Activated naive CD8-positive, alpha-beta T cell treated with anti-CD3 and anti-CD28 coated beads, Interleukin-2, amount 10 ng/mL, durations not matched to agents 7 days and 5 days (primary cell): ENCODE results near the gene MT1E. TPM values are rescaled to one million over a fixed set of nuclear protein-coding genes. Genes with fewer than 3 reads are reported as not detected.
A peak's percentile ranks its signal among the peaks of the same experiment; 100 is the strongest.

Experiments
- ATAC-seq: fragments of 150-1000 bp; cut with Tn5 transposase; one replicate; pipeline ENCODE4 v1.10.0; 2021; ENCODE audit warnings: low read depth, moderate library complexity
- POLR2A ChIA-PET: fragments of 350-600 bp; sonication (Branson Sonifier 250); formaldehyde crosslinking; loops from one replicate; lab custom pipeline; 2021; ENCODE audit warnings: antibody characterized with exemption; lab: Charles Lee
- DNase-seq: peaks from one replicate; pipeline ENCODE4 v3.0.0; 2021
- H3K27ac Mint-ChIP-seq: one replicate; pipeline ENCODE4 v1.8.0; 2022; ENCODE audit warnings: mild to moderate bottlenecking, mixed read lengths
- H3K27me3 Mint-ChIP-seq: one replicate; pipeline ENCODE4 v1.8.0; 2022; ENCODE audit warnings: mild to moderate bottlenecking, moderate library complexity, mixed read lengths
- H3K36me3 Mint-ChIP-seq: one replicate; pipeline ENCODE4 v1.8.0; 2021; ENCODE audit warnings: mild to moderate bottlenecking, mixed read lengths
- H3K4me1 Mint-ChIP-seq: one replicate; pipeline ENCODE4 v1.8.0; 2021; ENCODE audit warnings: mixed read lengths
- H3K4me3 Mint-ChIP-seq: one replicate; pipeline ENCODE4 v1.8.0; 2022; ENCODE audit warnings: mild to moderate bottlenecking, moderate library complexity, mixed read lengths
- H3K9me3 Mint-ChIP-seq: one replicate; pipeline ENCODE4 v1.8.0; 2021; ENCODE audit warnings: mixed read lengths
- total RNA-seq, 2 experiments: library from RNA; stranded (reverse); gene quantifications; one replicate each; pipeline ENCODE4 v1.2.3, GENCODE V29; 2021

Gene MT1E
- total RNA-seq, 2 experiments from 2014 or later: 32.6 to 36.4 TPM

DNA sequence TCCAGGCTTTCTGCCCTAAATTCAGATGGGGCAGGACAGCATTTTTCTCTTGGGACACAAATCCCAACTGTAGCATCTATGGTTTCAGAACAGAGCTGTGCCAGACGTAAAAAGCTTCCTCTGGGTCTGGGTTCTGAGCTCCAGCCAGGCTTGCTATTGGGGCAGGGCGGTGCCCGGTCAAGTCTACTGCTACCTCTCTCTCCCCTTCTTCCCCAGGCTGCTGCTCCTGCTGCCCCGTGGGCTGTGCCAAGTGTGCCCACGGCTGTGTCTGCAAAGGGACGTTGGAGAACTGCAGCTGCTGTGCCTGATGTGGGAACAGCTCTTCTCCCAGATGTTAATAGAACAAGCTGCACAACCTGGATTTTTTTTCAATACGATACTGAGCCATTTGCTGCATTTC is 8.0 kb downstream of the MT1E start:
- no peaks in the 10 kb centered on the region for H3K9me3 Mint-ChIP-seq
- POLR2A ChIA-PET: interaction anchor here (1.2 kb wide), 1 partner anchor 29 kb away, joined by 3 read pairs; no protein-coding TSS in a partner anchor
- H3K4me3 Mint-ChIP-seq: no peak overlapping the region
- ATAC-seq (no peak), DNase-seq (no peak)
- peaks cover 32% of the 10 kb centered on the region for H3K4me1 Mint-ChIP-seq
- no peaks in the 10 kb centered on the region for H3K36me3 Mint-ChIP-seq
- H3K27me3 Mint-ChIP-seq: peaks cover 76% of the 10 kb centered on the region
- no peak overlapping the region for H3K27ac Mint-ChIP-seq

- peaks cover 89% of the 10 kb centered on the region for H3K27me3 Mint-ChIP-seq
- peak overlapping the region; percentile 63 for H3K27ac Mint-ChIP-seq
- H3K36me3 Mint-ChIP-seq: no peaks in the 10 kb centered on the region
- H3K4me3 Mint-ChIP-seq: peak overlapping the region; percentile 82
- H3K4me1 Mint-ChIP-seq: peaks cover 32% of the 10 kb centered on the region
- H3K9me3 Mint-ChIP-seq: no peaks in the 10 kb centered on the region
- POLR2A ChIA-PET: interaction anchor here (0.6 to 1.0 kb wide), 2 partner anchors 9 to 101 kb away, joined by 3 read pairs; partner anchors contain the start of gene MT1E
- ATAC-seq (no peak), DNase-seq (no peak)
Observed at GRCh38 chr16:56634715-56635440, 9.3 kb downstream of the MT1E start.

DNA sequence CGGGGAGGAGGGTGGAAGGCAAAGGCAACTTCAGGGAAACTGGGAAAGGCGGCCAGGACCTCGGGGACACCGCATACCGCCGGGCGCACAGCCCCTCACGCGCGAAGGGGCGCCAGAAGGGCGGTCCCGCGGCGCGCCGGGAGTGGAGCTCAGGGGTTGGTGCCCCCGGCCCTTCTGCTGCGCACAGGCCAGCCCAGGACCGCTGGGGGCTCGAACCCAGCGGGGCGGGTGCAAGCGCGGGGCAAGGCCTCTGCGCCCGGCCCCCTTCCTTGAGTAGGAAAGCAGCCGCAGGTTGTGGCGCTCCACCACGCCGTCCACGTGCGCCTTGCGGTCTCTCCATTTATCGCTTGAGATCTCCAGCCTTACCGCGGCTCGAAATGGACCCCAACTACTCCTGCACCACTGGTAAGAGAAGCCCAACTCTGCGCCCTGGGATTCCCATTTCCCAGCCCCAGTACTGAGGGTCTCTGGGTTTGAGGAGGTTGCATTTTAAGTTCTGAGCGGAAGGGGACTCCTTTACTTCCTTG is 9.9 kb downstream of the MT1E start:
- Mint-ChIP-seq H3K27me3 (peaks cover 90% of the 10 kb centered on the region), H3K4me3 (peak overlapping the region; percentile 82), H3K27ac (no peak overlapping the region), H3K9me3 (no peaks in the 10 kb centered on the region), H3K36me3 (no peaks in the 10 kb centered on the region), H3K4me1 (peaks cover 32% of the 10 kb centered on the region)
- DNase-seq: peak; percentile 52
- ATAC-seq: peak; percentile 20
- POLR2A ChIA-PET: interaction anchor here (0.6 to 1.0 kb wide), 2 partner anchors 10 to 100 kb away, joined by 3 read pairs; partner anchors contain the start of gene MT1E

- H3K4me1 Mint-ChIP-seq: peaks cover 30% of the 10 kb centered on the region
- POLR2A ChIA-PET: interaction anchor here (1.2 kb wide), 1 partner anchor 11 kb away, joined by 6 read pairs; the partner anchor contains the start of gene MT1E
- no peak for DNase-seq
- H3K36me3 Mint-ChIP-seq: no peaks in the 10 kb centered on the region
- no peak overlapping the region for H3K27ac Mint-ChIP-seq
- no peak overlapping the region for H3K4me3 Mint-ChIP-seq
- peaks cover 87% of the 10 kb centered on the region for H3K27me3 Mint-ChIP-seq
- H3K9me3 Mint-ChIP-seq: no peaks in the 10 kb centered on the region
- ATAC-seq: no peak
Observed at GRCh38 chr16:56636616-56637413, 11.2 kb downstream of the MT1E start.

GRCh38 chr16:56637814-56638750 is 12.5 kb downstream of the MT1E start, which contains the start of gene MT1A:
MT1A (plus strand) TSS chr16:56638666; CDS start chr16:56638739, 73 bp downstream.
- POLR2A ChIA-PET: no interaction called here
- DNase-seq: peak; percentile 51

DNA sequence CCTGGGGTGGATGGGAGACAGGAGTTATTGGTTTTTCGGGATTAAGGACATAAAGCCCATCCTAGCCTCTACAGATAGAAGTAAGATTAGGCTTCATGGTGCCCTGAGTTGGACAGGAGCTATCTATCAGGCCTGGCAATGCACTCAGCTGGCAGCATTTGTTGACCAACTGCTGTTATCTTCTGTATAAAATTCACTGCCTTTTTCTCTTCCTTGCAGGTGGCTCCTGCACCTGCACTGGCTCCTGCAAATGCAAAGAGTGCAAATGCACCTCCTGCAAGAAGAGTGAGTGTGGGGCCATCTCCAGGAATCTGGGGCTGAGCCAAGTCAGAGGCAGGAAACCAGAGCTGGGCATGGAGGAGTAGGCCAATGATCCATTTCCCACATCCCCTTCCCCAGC is 13.5 kb downstream of the MT1E start:
- no peak overlapping the region for H3K4me3 Mint-ChIP-seq
- peaks cover 39% of the 10 kb centered on the region for H3K4me1 Mint-ChIP-seq
- no peaks in the 10 kb centered on the region for H3K36me3 Mint-ChIP-seq
- peaks cover 71% of the 10 kb centered on the region for H3K27me3 Mint-ChIP-seq
- POLR2A ChIA-PET: no interaction called here
- no peak for ATAC-seq
- DNase-seq: no peak
- no peak overlapping the region for H3K27ac Mint-ChIP-seq
- no peaks in the 10 kb centered on the region for H3K9me3 Mint-ChIP-seq

More at GRCh38 chr16:56637814-56638750, 12.5 kb downstream of the MT1E start, which contains the start of gene MT1A:
- Mint-ChIP-seq H3K36me3 (no peaks in the 10 kb centered on the region), H3K9me3 (no peaks in the 10 kb centered on the region), H3K27me3 (peaks cover 79% of the 10 kb centered on the region), H3K4me3 (peak within 1 kb of the TSS; percentile 74), H3K27ac (no peak within 1 kb of the TSS), H3K4me1 (peaks cover 32% of the 10 kb centered on the region)
- peak; percentile 32 for ATAC-seq

DNA sequence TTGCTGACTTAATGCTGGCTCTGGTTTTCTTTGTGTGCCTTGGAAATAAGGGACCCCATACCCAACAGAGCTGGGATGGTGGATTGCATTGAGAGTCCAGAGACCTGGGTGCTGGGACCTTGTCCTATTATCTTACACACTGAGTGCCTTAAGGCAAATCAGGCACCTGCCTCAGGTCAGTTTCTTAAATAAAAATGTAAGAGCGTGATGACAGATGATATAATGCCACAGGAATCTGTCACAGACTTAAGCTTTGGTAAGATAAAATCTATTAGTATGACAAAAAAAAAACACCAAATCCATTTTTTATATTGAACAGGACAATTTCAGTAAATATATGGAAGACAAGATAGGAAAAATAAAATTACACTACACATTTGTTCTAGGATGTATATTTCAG is 14.5 kb downstream of the MT1E start:
- no peak overlapping the region for H3K4me3 Mint-ChIP-seq
- no peaks in the 10 kb centered on the region for H3K36me3 Mint-ChIP-seq
- no peaks in the 10 kb centered on the region for H3K9me3 Mint-ChIP-seq
- no peak overlapping the region for H3K27ac Mint-ChIP-seq
- POLR2A ChIA-PET: interaction anchor here (0.9 kb wide), 1 partner anchor 23 kb away, joined by 4 read pairs; no protein-coding TSS in a partner anchor
- peaks cover 71% of the 10 kb centered on the region for H3K27me3 Mint-ChIP-seq
- DNase-seq: no peak
- peaks cover 38% of the 10 kb centered on the region for H3K4me1 Mint-ChIP-seq
- ATAC-seq: no peak

DNA sequence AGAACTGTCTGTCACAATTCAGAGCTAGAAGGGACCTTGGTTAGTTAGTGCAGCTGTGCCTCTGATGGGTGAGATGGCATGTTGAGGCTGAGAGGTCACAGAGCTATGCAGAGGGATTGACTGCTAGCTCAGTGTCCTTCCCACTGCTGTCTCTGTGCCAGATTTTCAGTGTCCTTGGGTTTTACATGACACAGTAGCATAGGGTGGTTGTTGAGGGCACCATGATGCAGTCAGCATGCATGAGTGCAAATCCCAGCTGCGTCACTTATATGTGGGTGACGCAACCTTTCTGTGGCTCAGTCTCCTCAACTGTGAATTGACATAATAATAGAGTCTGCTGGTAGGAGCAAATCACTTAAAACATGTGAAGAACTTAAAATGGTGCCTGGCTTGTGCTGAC is 15.6 kb downstream of the MT1E start:
- POLR2A ChIA-PET: no interaction called here
- Mint-ChIP-seq H3K36me3 (no peaks in the 10 kb centered on the region), H3K27ac (no peak overlapping the region), H3K4me1 (peaks cover 31% of the 10 kb centered on the region), H3K9me3 (no peaks in the 10 kb centered on the region), H3K4me3 (no peak overlapping the region), H3K27me3 (peaks cover 70% of the 10 kb centered on the region)
- no peak for DNase-seq
- ATAC-seq: no peak

GRCh38 chr16:56643080-56643778 is 17.6 kb downstream of the MT1E start:
- Mint-ChIP-seq H3K4me1 (peaks cover 18% of the 10 kb centered on the region), H3K9me3 (no peaks in the 10 kb centered on the region), H3K4me3 (peak overlapping the region; percentile 68), H3K27me3 (peaks cover 63% of the 10 kb centered on the region), H3K36me3 (no peaks in the 10 kb centered on the region), H3K27ac (peak overlapping the region; percentile 34)
- POLR2A ChIA-PET: interaction anchor here (0.8 to 1.7 kb wide), 7 partner anchors 13 to 59 kb away, joined by 5 to 11 read pairs (median 6); partner anchors contain the start of genes MT1E, MT1F and MT1X
- ATAC-seq (peak; percentile 100), DNase-seq (peak; percentile 85)

DNA sequence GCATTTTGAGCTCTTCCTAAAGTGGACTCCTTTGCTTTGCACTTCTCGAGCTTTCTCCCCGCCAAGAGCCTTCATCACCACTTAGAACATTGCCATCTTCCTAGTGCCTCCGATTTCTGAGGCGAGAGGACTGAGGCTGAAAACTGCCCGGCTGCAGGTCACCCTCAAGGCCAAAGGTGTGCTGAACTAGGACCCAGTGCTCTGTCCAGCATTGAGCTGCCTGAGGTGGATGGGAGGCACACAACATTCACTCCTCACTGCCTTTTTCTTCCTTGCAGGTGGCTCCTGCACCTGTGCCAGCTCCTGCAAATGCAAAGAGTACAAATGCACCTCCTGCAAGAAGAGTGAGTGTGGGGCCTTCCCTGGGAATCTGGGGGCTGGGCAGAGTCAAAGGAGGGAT is 18.3 kb downstream of the MT1E start:
- peak overlapping the region; percentile 26 for H3K27ac Mint-ChIP-seq
- POLR2A ChIA-PET: interaction anchor here (0.8 to 1.7 kb wide), 7 partner anchors 13 to 58 kb away, joined by 5 to 11 read pairs (median 6); partner anchors contain the start of genes MT1E, MT1F and MT1X
- H3K9me3 Mint-ChIP-seq: no peaks in the 10 kb centered on the region
- no peaks in the 10 kb centered on the region for H3K36me3 Mint-ChIP-seq
- peak; percentile 1 for ATAC-seq
- H3K4me1 Mint-ChIP-seq: peaks cover 17% of the 10 kb centered on the region
- peaks cover 64% of the 10 kb centered on the region for H3K27me3 Mint-ChIP-seq
- no peak for DNase-seq
- peak overlapping the region; percentile 68 for H3K4me3 Mint-ChIP-seq

DNA sequence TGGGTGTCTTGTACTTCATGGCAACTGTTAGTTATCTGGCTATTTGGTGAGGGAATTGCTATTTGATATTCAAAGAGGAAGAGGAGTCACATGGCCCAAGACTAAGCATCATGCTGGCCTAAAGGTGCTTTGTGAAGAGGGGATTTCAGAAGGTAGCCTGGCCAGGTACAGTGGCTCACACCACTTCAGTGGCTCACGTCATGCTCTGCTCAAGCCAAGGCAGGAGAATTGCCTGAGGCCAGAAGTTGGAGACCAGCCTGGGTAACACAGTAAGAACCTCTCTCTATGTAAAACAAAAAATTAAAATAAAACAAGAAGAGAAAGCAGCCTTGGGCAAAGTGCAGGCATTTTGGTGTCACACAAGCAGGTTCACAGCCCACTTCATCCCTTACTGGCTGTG is 19.7 kb downstream of the MT1E start:
- Mint-ChIP-seq H3K4me3 (no peak overlapping the region), H3K27ac (no peak overlapping the region), H3K27me3 (peaks cover 53% of the 10 kb centered on the region), H3K9me3 (no peaks in the 10 kb centered on the region), H3K4me1 (peaks cover 17% of the 10 kb centered on the region), H3K36me3 (no peaks in the 10 kb centered on the region)
- DNase-seq (no peak), ATAC-seq (no peak)
- POLR2A ChIA-PET: no interaction called here

DNA sequence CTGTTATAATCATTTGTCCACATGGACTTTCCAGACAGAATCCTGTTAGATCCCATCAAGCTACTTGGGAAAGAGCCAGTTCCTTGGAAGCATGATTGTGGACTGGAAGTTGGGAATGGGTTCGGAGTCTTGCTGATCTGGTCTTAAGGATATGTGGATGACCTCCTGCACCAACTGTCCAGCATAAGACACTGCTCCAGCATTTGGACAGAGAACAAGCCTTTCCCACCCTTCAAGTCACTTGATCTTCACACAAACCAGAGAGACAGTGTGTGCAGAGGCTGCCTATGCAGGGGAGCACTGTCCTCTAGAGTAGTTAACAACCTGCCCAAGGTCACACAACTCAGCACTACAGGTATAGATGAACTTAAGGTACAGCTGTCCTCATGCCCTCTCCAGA is 20.3 kb downstream of the MT1E start:
- POLR2A ChIA-PET: interaction anchor here (1.1 kb wide), 1 partner anchor 11 kb away, joined by 3 read pairs; no protein-coding TSS in a partner anchor
- peaks cover 48% of the 10 kb centered on the region for H3K27me3 Mint-ChIP-seq
- no peak for ATAC-seq

More for the DNA sequence above, 20.3 kb downstream of the MT1E start:
- DNase-seq: no peak
- Mint-ChIP-seq H3K4me3 (no peak overlapping the region), H3K9me3 (no peaks in the 10 kb centered on the region), H3K4me1 (peaks cover 17% of the 10 kb centered on the region), H3K27ac (no peak overlapping the region), H3K36me3 (no peaks in the 10 kb centered on the region)
